ENCODE measurements around the gene SLC39A6. TPM values are rescaled to one million over a fixed set of nuclear protein-coding genes. Genes with fewer than 3 reads are reported as not detected.
"Not testable (repeated sequence)": the region's sequence is repeated elsewhere in the genome, so short reads cannot be mapped to it uniquely, and the experiment has no call there.

The SLC39A6 gene
- total RNA-seq, 1 donor from 2014 or later, result 13.4 TPM

DNA sequence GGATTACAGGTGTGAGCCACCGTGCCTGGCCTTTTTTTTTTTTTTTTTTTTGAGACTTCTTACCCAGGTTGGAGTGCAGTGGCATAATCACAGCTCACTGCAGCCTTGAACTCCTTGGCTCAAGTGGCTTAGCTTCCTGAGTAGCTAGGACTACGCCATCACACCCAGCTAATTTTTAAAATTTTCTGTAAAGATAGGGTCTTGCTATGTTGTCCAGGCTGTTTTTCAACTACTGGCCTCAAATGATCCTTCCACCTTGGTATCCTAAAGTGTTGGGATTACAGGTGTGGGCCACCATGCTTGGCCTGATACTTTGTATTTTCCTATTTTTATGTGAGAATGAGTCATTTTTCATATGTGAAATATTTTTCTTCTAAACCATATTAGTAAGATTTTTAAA is 14.3 kb upstream of the SLC39A6 start:
- ATAC-seq, result no peak
- intact Hi-C loops (cut with micrococcal nuclease), result no loop called here
- DNase-seq, result no peak

- ATAC-seq (no peak), DNase-seq (no peak)
- intact Hi-C loops (cut with micrococcal nuclease), result no loop called here
Observed at GRCh38 chr18:36142751-36143150, 13.6 kb upstream of the SLC39A6 start.

DNA sequence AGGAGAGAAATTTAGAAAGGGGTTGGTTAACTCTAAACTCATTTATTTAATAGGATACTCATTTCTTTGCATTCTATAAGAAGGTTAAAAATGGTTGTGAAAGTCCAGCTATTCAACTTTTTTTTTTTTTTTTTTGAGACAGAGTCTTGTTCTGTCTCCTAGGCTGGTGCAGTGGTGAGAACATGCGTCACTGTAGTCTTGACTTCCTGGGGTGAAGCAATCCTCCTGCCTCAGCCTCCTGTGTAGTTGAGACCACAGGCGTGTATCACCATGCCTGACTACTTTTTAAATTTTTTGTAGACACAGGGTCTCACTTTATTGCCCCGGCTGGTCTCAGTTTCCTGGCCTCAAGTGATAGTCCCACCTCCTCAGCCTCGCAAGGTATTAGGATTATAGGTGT is 12.4 kb upstream of the SLC39A6 start:
- intact Hi-C loops (cut with micrococcal nuclease), result no loop called here
- DNase-seq, result no peak
- ATAC-seq, result no peak

DNA sequence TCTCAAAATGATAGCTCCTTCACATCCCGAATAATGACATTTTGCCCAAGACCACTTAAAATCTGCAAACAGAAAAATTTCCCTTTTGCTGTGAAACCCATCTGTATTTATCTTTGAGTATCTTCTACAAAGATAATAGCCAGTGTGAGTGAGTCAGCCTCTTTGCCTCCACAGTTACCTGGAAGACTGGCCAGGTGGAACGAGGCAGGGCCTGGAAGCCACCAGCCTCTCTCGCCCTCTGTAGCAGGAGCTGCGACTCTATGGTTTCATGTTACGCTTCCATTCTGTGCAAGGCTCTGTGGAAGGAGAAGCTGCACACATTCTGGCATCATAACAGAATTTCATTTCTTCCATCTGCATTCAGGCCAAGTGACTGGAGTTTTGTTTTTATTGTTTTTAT is 10.1 kb upstream of the SLC39A6 start:
- ATAC-seq, result no peak
- no peak for DNase-seq
- intact Hi-C loops (cut with micrococcal nuclease), result no loop called here

- ATAC-seq (no peak), DNase-seq (no peak)
- intact Hi-C loops (cut with micrococcal nuclease), result no loop called here
Observed at GRCh38 chr18:36135264-36135663, 6.1 kb upstream of the SLC39A6 start.

- intact Hi-C loops (cut with micrococcal nuclease), result no loop called here
- no peak for ATAC-seq
Observed at GRCh38 chr18:36132756-36133155, 3.6 kb upstream of the SLC39A6 start.

DNA sequence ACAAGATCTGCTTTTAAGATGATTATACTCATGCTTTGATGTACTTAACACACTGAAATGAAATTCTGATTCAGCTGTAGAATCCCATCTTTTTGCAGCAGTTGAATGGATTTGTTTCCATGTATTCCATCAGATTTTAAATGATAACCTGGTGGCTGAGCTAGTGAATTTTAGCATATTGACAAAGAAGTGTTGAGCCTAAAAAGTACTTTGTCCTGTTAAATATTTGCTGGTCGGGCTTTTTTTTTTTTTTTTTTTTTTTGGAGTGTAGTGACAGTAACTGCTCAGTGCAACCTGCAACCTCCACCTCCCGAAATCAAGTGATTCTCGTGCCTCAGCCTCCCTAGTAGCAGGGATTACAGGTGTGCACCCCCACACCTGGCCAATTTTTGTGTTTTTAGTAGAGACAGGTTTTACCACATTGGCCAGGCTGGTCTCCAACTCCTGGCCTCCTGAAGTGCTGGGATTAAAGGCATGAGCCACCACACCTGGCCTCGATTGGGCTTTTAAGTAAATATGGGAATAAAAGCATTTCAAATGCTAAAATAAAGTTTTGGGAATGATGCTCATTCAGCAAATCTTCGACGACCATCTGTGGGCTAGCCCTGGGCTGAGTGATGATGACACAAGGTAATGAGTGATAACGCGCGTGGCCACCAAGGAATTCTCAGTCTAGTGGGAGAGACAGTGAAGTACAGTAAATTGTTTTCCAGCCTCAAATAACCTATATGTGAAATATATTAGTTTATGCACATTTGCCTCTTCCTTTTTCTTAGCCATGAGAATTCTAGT is 2.7 kb upstream of the SLC39A6 start:
- DNase-seq (no peak), ATAC-seq (no peak)
- intact Hi-C loops (cut with micrococcal nuclease), result no loop called here

More at GRCh38 chr18:36132756-36133155, 3.6 kb upstream of the SLC39A6 start:
- DNase-seq, result no peak

GRCh38 chr18:36130883-36131653 is 1.9 kb upstream of the SLC39A6 start:
- ATAC-seq (no peak), DNase-seq (no peak)
- intact Hi-C loops (cut with micrococcal nuclease), result no loop called here

- DNase-seq (no peak), ATAC-seq (peak; percentile 7)
- intact Hi-C loops (cut with micrococcal nuclease), result no loop called here
Observed at GRCh38 chr18:36130039-36130831, 1.1 kb upstream of the SLC39A6 start.

GRCh38 chr18:36128907-36129299 is 237 bp downstream of the SLC39A6 start:
- DNase-seq (no peak), ATAC-seq (peak; percentile 21)
- intact Hi-C loops (cut with micrococcal nuclease), result no loop called here

- intact Hi-C loops (cut with micrococcal nuclease), result no loop called here
- DNase-seq, result no peak
- no peak for ATAC-seq
Observed at GRCh38 chr18:36128530-36128870, 640 bp downstream of the SLC39A6 start.

- intact Hi-C loops (cut with micrococcal nuclease), result no loop called here
- DNase-seq (no peak), ATAC-seq (no peak)
Observed at GRCh38 chr18:36127836-36128529, 1.2 kb downstream of the SLC39A6 start.

DNA sequence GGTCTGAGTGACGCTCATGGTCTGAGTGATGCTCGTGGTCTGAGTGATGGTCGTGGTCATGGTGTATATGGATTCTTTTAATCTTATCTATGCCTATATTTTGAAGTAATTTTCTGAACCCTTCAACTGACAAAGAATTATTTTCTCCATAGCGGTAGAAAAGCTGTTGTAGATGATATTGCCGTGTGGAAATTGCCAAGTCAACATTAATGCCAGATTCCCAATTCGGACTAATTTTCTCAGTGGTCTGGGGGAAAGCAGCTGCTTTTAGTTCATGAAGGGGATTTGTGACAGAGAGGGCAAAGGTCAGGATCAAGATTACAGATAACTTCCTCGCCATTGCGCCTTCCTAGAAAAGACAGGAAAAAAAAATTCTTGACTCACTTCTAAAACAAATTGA is 2.5 kb downstream of the SLC39A6 start:
- DNase-seq, result no peak
- intact Hi-C loops (cut with micrococcal nuclease), result no loop called here
- no peak for ATAC-seq

GRCh38 chr18:36124841-36125240 is 4.3 kb downstream of the SLC39A6 start:
- intact Hi-C loops (cut with micrococcal nuclease), result no loop called here
- no peak for ATAC-seq
- DNase-seq, result no peak

DNA sequence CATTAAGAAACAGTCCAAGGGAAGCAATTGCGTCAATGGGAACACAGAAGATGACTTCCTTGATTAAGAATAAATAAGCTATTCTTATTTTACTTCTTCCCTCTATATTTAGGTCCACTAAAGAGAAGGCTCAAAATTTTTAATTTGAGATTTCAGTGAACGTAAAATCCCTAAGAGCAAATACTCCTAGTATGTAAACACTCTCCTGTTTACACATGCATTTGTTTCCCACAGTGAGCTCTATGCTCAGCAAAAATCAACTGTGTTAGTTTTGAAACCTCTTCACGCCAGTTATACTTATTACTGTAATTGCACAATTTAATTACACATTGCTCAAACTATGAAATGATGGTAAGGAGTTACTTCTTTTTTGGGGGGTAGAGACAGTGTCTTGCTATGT is 8.8 kb downstream of the SLC39A6 start:
- DNase-seq (no peak), ATAC-seq (no peak)
- intact Hi-C loops (cut with micrococcal nuclease), result no loop called here

GRCh38 chr18:36116771-36117170 is 12.4 kb downstream of the SLC39A6 start:
- intact Hi-C loops (cut with micrococcal nuclease); DNase-seq; ATAC-seq: not testable (repeated sequence)

DNA sequence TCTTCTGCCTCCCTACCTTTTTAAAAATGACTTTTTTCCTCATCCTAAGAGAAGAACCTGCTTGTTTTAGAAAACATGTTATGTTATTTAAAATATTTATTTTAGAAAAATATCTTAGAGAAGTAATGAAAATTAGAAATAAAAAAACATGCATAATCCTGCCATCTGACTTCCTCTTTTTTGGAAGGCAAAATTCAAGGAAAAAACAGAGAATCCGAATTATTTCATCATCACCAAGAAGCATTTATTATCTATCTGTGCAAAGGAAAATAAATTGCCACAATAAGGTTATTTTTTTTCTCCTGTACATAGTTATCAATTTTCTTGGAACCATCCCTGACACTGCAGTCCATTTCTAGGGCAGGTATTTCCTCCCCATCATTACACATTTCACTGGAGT is 14.4 kb downstream of the SLC39A6 start:
- ATAC-seq (no peak), DNase-seq (no peak)
- intact Hi-C loops (cut with micrococcal nuclease), result no loop called here

DNA sequence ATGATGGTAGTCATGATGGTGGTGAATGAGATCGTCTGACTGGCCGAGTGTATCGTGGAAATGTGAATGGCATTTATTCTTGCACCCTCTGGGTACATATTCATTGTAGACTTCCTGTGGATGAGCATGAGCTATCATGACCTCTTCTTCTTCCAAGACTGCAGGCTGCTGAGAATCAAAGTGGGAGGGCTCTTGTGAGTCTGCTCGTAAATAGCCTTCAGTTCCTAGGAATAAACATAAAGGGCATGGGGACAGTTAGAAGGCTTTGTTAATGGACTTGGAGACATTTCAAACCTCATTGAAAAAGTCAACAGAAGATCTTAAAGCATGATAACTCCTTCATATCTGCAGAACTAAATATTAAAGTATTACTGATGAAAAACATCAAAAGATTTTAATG is 14.9 kb downstream of the SLC39A6 start:
- no peak for ATAC-seq
- intact Hi-C loops (cut with micrococcal nuclease), result no loop called here

DNA sequence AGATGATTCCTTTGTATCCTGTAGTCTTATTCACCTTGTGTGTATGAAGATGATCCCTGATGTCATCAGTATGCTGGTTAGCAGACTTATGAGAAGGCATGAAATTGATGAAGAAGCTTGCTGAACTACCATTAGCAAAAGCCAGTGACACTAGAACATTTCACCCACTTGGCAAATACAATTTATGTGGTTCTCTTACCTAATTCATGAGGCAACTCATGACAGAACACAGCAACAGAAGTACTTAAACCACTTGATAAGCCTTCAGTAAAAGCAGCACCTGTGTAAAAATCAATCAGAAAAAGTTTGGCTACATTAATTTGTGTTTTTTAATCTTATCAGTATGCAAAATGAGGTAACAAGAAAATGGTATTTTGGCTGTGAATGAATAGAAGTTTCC is 16.8 kb downstream of the SLC39A6 start:
- ATAC-seq (no peak), DNase-seq (no peak)
- intact Hi-C loops (cut with micrococcal nuclease), result no loop called here

More for the DNA sequence above, 14.9 kb downstream of the SLC39A6 start:
- no peak for DNase-seq

Measured in left ventricle myocardium superior (tissue), 1 donor.